ENCODE measurements around the gene DCAF5.

GRCh38 chr14:69097974-69098373, 54.9 kb downstream of the DCAF5 start:
- no peak for TF ChIP-seq CTCF (IDR thresholded peaks at IDR 0.05)
- no peak for TF ChIP-seq EP300 (IDR thresholded peaks at IDR 0.05; ENCODE audit: low read depth)

All from transverse colon (tissue), 3 donors.